ENCODE data around the gene C17orf78.
"Not testable (repeated sequence)": the region's sequence is repeated elsewhere in the genome, so short reads cannot be mapped to it uniquely, and the experiment has no call there.

The C17orf78 gene

DNA sequence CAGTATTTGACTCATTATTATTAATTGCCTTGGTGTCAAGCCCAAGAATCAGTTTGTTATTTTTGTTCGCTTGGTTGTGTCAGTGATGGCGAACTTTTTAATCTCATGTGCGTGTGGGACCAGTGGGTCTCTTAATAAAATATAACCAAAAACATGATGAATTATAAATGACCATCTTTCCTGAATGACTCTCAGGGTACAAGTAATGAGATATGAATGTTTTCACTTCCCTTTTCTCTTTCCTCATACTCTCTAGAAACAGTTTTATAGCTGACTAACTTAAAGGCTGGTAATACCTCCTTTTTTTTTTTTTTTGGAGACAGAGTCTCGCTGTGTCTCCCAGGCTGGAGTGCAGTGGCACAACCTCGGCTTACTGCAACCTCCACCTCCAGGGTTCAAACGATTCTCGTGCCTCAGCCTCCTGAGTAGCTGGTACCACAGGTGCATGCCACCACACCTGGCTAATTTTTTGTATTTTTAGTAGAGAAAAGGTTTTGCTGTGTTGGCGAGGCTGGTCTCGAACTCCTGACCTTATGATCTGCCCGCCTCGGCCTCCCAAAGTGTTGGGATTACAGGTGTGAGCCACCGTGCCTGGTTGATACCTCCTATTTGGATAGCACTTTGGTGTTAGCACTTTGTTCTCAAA lies 65.7 kb downstream of the C17orf78 start:
- DNase-seq, result not testable (repeated sequence)

Data from NCI-H446 treated with DMSO at 0.1 percent for 48 hours (cell line).